Stimulated activated CD4-positive, alpha-beta T cell treated with anti-CD3 and anti-CD28 coated beads, Interleukin-4, amount 100 ng/mL, for 4 hours (primary cell): ENCODE data around the gene SPAG17.

Source experiments
- DNase-seq, 2 experiments: peaks; one replicate each; pipeline ENCODE4 v3.0.0-alpha.2; 2020

The SPAG17 gene

DNA sequence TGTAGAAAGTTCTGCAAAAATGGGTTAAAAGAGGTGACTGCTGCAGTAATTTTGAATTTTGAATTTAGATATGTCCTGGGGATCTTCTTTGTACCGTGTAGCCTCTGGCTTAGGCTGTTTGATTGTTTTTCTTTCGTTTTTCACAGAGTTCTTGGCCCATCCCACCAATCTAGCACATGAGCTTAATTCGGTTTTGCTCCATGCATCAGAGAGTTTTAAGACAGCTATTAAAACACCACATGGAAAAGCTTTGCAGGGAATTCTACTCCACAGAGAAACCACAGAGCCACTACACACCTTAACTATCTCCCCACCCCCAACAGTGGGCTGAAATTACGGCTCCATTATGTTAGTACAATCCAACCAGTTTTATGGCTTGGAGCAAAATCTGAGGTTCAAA, 25.5 kb downstream of the SPAG17 start:
- DNase-seq: no peak

GRCh38 chr1:118158924-118159323, 26.1 kb downstream of the SPAG17 start:
- no peak for DNase-seq

DNA sequence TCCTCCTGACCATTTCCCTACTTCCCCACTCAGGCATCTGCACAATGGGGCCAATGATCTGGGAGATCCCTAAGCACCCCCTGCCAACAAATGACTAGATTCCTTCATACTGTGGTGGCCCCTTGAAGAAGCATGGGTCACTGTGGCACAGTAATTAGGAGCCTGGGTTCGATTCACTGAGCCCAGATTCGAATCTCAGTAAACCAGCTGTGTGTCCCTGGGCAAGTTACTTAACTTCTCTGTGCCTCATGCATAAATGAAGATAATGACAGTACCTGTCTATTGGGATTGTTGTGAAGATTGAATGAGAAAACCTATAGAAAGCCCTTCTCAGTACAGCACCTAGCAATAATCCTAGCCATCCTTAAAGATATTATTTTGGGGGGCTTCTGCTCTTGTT, 27.5 kb downstream of the SPAG17 start:
- no peak for DNase-seq

DNA sequence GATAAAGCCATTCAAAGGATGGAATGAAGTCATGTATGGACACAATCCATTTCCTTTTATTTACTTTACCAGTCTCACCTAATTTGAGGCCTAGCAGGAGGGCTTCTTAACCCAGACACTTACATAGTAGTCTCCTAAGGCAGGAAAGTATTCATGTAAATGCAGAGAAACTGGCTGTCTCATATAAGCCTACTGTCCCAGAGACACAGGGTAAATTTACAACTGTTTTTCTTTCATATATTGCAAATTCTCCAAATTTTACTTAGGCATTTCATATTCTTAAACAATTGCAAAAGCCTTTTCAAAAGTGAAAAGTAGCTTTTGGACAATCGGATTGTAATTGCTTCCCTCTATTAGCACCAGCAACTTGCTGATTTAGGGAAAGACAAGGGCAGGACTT, 29.9 kb downstream of the SPAG17 start:
- DNase-seq: no peak

DNA sequence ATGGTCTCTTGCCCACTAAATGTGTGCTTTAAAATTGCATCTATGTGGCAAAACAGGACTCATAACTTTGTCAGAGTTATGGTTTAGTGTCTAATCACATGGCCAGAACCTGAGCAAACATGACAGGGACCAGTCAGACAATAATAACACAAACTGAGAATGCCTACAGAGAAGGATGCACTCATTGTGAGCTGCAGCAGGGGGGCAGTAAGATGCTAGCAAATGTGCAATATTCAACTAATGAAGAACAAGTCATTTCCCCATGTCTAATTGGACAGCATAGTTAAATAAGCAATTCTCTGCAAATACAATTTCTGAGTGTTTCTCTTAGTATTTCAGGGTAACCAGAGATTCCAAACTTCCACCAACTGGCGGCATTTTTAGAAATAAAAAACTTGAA, 30.8 kb downstream of the SPAG17 start:
- DNase-seq: no peak

DNA sequence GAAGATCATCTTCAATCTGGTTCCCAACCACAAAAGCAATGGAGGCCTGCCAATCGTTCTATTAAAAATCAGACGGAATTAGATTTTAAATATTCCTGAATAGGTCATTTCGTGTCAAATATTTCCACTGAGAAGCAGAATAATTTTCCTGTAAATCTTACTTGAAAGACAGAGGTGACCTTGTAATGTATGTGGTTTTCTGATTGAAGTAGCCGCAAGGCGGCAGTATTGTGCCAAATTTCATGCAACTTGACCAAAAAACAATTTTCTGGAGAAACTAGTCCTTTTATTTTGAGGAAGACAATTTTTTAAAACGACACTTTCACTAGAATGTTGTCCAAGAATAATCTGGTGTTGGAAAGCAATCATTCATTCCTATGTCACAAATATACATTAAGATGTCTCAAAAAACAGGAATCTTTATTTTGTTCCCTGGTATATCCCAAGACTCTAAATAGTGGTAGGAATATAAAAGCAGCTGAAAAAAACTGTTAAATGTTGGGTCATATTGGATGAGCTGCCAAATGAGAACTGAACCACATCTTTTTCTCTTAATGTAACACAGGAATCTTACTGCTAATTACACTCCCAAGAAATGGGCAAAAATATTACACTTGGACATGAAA, 33.6 kb downstream of the SPAG17 start:
- peak in 1 of 2 experiments; percentile 5 for DNase-seq

DNA sequence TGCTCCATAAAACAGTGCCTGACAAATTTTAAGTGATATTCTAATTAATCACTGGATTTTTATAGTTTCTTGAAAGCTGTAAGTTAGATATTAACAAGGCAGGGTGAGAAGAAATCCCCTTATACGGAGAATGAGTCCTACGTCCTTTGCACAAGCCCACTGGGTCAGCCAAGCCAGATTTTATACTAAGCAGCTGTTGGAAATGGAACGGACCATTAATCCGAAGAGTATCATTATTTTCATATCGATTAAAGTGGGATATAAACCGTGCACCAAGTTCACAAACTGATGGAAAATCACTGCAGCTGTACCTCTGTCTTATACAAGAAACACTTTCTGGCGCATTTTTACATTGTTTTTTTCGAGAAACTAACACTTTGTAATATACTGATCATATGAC, 35.2 kb downstream of the SPAG17 start:
- DNase-seq: no peak

GRCh38 chr1:118148034-118148433, 37.0 kb downstream of the SPAG17 start:
- no peak for DNase-seq

- no peak for DNase-seq
Observed at GRCh38 chr1:118147522-118147921, 37.5 kb downstream of the SPAG17 start.

GRCh38 chr1:118145721-118146120, 39.3 kb downstream of the SPAG17 start:
- no peak for DNase-seq

DNA sequence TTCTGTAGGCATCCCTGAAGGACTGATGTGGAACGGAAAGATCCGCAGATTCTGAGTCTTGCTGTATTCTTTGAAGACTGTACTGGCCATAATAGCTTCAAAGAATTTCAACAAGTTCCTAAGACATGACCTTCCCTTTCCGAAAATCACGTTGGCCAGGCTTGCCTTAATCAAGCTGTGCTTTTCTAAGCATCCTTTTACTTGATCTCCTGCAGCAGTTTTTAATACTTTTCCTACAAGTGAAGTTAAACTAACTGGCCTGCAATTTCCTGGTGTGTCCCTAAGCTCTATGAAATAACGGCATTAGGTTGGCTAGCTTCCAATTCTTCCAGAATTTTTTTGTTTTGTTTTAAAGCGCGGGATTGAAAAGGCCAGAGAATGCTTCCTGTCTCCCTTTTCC, 40.3 kb downstream of the SPAG17 start:
- no peak for DNase-seq

DNA sequence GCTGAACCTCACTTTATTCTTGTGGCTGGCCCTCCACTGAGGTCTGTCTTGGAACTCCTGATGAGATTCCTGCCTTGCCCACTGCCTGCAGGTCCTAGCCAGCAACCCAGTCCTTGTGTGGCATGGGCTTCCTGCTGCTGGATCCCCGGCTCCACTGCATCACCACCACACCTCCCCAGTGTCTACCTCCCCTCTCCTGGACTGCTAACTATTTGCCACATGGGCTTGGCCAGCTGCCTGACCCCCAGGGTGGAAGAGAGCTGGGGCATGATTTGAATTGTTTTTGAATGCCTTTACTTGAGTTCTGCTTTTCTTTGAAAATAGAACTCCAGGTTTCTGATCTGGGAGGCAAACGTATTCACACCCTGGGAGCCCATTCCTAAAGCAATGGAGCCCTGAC, 41.2 kb downstream of the SPAG17 start:
- no peak for DNase-seq

DNA sequence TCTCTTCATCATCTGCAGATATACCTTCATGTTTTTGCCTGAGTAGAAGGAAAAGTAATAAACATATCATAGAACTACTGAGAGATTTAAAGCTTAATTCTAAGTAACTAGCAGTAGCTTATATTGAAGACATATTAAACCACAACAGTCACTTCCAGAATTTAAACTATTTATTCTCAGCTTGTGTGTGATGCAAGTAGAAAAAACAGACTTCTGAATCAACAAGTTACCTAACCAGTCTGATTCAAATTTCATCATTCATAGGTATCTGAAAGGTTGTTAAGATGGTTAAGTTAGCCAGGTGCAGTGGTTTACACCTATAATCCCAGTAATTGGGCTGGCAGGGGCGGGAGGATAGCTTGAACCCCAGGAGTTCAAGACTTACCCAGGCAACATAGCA, 41.9 kb downstream of the SPAG17 start:
- DNase-seq: no peak

DNA sequence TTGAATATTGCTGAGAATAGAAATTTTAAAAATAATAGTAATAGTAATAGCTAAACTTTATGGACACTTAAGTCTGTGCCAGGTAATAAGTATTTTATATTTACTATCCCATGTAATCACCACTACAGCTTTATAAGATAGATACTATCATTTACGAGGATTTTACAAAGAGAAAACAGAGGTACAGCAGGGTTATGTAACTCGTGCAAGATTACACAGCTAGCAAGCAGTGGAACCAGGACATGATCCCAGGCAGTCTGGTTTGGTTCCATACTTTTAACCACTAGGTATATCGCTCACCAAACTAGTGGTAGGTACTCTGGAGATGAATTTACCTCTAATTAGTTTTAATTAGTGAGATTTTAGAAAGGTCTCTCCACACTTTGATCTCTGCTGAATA, 42.5 kb downstream of the SPAG17 start:
- DNase-seq: no peak

DNA sequence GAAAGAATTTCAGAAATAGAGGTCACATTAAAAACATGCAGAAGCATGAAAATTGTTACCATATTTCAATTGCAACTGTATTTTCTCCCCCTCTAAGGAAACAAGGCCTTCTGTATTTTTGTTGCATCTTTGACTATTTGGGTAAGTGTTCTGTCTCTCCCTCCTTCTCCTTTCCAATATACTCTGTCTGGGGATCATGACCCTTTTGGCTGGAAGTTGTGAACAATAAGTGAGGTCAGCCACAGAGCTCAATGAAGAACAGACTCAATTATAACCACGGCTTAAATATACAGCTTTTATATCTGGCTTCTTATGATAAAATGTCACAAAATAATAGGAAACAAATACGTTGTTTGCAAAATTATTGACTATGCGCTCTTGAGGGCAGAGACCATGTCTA, 47.1 kb downstream of the SPAG17 start:
- DNase-seq: no peak

DNA sequence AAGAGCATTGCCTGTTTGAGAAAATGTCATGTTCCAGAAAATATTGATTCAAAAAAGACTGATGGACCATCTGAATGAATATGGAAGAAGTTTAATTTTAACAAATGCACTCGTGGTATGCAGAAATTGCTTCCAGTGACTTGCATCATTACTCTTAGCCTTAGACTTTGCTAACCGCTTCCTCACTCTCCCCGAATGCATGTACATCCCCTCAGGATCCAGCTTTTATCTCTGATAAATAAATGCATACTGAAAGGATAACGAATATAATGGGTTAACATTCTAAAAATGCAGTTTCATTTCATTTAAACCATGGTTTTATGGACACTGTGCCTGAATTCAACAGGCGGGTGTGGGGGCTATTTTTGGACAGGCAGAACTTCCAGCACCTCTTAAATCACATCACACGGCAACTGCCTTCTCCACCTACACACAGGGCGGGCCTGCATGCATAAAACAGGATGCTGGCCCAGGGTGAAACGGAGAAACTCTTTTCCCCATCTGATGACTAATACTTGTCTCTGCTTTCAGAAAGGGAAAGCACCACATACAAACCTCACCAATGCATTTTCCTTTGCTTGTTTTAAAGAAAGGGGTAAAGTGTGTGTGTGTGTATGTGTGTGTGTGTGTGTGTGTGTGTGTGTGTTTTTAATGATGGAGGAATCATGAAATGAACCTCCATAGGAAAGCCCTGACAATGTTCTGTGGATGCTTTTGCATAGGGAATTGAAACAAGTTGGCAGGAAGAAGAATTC, 48.7 kb downstream of the SPAG17 start:
- DNase-seq: peak in 1 of 2 experiments; percentile 3

DNA sequence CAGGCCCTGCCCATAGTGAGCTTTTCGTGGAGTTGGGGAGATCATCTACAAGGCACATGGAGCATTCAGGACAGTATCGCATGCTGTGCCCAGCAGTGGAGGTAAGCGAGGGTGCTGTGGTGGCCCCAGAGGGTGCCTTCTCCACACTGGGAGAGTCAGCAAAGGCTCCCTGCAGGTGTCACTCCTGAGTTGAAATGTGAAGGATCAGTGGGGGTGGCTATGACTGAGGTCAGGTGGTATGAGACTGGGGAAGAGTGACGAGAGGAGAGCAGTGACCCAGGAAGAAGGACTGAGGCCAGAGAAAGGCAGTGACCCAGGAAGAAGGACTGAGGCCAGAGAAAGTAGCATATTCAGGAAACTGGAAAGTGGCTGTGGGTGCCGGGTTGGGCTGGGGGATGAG, 53.0 kb downstream of the SPAG17 start:
- DNase-seq: no peak

- DNase-seq: no peak
Observed at GRCh38 chr1:118128761-118129160, 56.3 kb downstream of the SPAG17 start.

DNA sequence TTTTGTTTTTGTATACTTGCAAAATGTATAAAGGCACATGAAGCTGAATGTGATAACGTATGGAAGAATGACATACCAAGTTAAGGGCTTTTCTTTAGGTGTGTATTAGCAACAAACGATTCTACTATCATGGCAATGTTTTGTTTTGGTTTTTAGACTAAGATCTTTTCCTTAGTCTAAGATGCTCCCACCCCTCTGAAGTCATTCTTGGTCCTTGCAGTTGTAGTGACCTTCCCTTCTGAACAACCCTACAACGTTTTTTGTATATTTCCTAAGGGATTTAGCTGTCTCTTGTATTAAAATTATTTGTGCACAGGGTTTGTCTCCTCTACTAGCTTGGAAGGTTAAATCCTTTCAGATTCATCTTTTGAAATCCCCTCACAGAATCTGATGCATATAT, 61.0 kb downstream of the SPAG17 start:
- DNase-seq: no peak

GRCh38 chr1:118123116-118123839, 61.8 kb downstream of the SPAG17 start:
- DNase-seq: no peak

DNA sequence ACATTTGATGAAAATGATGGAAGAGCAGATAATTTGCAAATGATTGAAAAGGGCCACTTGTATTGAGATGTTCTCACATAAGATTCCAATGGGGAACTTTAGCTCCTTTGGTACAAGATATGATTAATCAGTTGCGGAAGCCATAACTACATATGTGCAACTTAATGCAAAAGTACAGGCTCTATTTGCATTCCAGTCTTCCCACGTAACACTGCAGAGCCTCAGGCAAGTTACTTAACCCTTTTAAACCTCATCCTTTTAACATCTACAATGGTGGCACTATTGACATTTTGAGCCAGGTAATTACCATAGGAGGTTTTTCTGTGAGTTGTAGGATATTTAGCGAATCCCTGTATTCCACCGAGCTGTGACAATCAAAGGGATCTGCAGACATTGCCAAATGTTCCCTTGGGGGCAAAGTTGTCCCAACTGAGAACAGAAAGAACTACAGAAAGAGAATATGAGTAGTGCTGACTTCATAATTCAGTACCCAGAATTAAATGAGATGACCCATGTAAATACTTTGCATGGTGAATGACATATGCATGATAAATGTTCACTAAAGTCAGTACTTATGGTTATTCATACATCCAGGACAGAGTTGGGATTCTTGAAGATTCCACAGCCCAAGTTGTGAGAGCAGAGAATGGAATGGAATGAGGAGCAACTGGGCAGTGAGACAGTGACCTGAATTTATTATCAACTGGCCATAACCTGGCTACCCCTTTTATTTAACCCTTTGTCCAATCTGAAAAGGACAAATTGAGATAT, 62.6 kb downstream of the SPAG17 start:
- DNase-seq: no peak

GRCh38 chr1:118118873-118119463, 66.1 kb downstream of the SPAG17 start:
- no peak for DNase-seq

DNA sequence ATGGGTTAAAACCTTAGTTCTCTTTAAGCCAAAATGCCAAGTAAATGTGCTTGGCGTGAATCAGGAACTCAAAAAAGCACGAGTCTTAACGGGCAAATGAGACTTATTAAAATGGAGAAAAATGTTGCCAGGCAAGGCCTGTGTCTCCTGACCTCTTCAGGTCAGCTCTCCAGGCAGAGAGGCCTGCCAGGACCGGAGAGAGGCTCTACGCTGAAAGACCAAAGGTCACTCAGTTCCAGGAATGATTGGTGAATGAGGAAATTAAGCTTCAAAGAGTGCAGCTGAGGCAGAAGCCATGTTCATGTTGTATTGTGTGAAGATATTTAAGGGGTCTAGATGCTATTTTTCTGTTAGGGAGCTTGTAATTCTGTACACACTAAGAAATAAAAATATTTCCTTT, 66.6 kb downstream of the SPAG17 start:
- no peak for DNase-seq
